UCSD-AML1 (cell line): Measurements from ENCODE around the gene IGDCC3.
A peak's percentile ranks its signal among the peaks of the same experiment; 100 is the strongest.

Source experiments
- DNase-seq: peaks from one replicate; lab custom pipeline; 2025; ENCODE audit not compliant: unreplicated experiment; lab: John Stamatoyannopoulos, UW

Gene IGDCC3

DNA sequence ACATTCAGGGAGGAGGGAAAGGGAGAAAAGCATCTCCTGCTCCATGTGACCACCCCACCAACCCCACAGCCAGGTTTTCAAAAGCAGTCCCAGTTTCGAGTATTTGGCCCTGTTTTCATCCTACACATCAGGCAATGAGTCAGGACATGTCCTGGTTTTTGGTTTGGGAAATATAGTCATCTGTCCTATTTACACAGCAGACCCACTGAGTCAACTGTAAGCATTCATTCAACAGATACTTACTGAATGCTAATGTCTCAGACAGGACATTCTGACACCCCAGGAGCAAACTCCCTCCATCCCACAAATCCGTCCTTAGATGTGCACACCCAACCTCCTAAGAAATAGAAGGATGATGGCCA lies 32.9 kb downstream of the IGDCC3 start:
- DNase-seq, result no peak

DNA sequence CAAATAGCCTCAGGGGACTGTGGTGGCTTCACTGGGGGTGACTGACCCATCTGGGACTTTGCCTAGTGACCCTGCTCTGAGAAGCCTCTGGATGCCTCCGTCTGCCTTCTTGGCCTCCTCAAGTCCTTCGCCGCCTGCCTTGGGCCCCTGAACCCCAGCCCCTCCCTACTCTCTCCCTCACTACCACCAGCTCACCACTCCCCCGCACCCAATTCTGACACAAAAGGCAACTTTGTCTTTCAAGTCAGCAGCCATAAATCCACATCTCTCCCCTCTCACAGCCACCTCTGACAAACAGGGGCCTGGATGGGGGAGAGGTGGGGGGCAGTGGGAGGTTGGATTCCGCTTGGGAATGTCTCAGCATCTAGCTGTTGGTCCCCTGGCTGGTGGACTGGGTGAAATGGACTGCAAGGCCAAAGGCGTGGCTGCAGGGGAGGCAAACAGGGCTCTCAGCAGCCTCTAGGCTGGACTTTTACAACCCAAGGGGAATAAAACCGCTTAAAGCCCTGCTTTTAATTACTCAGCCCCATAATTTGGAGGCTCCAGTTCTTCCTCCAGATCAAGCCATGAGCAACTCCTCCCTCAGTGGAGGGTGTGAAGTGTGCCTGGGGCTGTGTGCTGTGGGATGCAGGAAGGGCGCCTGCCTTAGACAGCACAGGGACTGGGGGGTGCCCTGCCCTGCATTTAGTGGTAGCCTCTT lies 33.4 kb downstream of the IGDCC3 start:
- DNase-seq, result no peak

DNA sequence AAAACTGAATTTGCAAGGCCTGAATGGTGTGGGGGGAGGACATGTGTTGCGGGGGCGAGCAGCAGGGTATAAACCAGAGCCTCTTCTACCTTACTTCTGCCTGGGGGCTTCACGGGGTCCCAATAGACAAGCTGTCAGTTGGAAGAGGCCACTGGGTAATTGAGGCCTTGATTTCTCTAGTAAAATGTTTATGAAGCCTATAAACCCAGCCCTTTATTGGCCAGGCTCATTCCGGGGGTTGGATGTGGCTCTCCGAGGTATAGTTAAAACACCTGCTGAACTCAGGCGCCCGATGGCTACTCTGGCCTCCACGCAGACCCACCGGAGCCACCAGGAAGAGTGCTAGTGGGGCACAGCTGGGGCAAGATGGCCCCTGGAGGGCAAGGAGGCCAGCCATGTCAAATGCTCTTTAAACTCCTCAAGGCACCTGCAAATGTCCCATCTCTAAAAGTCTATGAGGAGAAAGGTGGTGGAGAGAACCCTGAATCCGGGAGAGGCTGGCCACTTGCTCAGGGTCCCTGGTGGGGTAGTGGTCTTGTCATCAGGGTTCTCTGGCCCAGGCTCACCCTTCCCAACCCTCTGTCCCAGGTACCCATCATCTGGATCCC lies 34.3 kb downstream of the IGDCC3 start:
- no peak for DNase-seq

DNA sequence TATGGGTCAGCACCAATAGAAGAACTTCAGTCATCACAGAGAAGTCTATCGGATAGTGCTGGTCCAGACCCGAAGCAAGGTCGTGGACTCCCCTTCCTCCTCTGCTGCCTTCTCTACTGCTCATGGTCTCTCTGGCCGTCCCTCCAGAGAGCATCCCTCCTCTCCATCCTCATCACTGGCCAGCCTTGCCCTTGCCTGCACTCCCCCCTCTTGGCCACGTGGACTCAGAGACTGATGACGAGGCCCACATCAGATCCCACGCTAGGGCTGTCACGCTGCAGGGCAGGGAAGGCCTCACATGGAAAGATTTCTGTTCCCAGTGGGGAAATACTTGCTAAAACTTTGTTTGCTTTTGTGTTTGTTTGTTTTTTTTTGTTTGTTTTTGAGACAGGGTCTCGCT lies 35.3 kb downstream of the IGDCC3 start:
- DNase-seq, result no peak

DNA sequence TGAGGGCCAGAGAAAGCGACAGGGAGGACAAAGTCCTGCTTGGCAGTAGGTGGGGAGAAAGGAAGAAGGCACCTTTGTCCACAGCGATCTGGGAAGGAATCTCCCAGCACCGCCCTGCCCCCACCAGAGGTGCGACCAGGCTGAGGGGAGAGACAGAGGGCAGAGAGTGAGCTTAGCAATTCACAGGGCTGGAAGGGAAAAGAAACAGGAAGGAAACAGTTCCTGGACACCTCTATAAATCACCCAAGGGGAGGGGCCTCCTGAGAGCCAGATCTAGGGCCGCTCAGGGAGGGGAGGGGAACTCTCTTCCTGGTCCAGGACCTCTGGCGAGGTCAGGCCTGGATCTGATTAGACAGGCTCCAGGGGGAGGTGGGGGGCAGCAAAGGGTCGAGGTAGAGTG lies 37.9 kb downstream of the IGDCC3 start:
- peak; percentile 32 for DNase-seq

DNA sequence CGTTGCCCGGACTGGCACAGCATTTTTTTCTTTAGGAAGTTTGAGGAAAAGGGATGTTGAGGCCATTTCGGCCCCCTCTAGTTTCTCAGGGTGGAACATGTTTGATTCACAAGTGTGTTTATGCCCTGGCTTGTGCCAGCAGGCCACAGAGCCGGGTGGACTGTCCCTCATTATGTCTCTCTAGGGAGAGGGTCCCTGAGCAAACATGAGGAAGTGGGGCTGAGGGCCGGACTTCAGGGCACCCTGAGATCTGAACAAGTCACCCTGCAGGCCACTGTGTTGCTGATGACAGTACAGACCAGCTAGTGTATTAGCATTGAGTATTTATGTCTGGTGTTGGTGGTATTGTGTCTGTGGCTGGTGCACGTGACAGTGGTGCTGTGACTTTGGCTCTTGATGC lies 38.4 kb downstream of the IGDCC3 start:
- DNase-seq, result no peak

DNA sequence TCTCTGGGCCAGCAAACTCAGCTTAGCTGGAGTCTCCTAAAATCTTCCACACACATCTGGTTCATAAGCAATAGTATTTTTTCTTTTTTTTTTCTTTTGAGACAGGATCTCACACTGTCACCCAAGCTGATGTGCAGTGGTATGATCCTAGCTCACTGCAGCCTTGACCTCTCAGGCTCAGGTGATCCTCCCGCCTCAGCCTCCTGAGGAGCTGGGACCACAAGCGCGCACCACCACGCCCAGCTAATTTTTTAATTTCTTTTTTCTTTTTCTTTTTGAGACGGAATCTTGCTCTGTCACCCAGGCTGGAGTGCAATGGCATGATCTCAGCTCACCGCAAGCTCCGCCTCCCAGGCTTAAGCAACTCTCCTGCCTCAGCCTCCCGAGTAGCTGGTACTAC lies 39.0 kb downstream of the IGDCC3 start:
- DNase-seq, result no peak

DNA sequence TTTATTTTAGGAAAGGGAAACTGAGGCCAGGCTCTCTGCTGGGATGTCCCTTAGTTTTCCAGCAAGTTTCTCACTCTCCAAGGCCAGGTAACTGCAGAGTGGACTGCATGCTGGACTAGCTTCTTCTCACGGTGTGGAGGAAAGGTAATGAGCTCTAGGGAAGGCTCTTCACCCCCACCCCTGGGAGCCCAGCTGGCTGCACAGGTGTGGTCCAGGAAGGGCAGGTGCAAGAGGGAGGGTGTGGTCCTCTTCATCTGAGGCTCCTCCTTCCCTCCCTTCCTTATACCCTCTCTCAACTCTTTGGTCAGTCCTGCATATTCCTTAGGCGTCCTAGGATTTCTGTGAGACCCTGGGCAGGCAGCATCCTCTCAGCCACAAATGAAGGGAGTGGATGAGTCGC lies 39.4 kb downstream of the IGDCC3 start:
- DNase-seq, result no peak

DNA sequence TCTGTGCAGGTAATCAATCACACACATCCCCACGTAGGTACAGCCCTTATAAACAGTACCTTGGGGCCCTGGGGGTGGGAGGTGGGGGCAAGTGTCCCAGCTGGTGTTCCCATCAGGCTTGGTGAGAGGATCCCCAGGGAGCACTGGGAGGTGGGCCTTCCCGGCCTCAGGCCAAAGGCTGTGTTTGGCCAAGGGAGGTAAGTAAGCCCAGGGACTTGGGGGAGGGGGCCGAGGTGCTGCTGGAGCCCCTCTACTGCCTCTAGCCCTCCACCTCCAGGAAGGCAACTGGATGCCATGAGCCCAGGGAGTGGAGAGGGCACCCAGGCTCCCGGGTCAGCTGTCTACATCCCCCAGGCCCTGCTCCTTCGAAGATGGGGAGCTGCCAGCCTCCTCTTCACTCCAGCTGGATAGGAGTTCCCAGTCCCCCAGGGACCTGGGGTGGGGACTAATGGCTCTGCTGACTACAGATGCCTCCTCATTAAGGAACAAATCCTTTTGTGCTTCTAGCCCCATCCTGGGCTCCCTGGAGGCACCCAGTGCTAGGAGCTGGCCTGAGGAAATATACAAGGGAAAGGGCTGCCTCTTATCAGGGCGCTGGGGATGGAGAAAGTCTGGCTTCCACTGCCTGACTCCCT lies 40.2 kb downstream of the IGDCC3 start:
- no peak for DNase-seq

DNA sequence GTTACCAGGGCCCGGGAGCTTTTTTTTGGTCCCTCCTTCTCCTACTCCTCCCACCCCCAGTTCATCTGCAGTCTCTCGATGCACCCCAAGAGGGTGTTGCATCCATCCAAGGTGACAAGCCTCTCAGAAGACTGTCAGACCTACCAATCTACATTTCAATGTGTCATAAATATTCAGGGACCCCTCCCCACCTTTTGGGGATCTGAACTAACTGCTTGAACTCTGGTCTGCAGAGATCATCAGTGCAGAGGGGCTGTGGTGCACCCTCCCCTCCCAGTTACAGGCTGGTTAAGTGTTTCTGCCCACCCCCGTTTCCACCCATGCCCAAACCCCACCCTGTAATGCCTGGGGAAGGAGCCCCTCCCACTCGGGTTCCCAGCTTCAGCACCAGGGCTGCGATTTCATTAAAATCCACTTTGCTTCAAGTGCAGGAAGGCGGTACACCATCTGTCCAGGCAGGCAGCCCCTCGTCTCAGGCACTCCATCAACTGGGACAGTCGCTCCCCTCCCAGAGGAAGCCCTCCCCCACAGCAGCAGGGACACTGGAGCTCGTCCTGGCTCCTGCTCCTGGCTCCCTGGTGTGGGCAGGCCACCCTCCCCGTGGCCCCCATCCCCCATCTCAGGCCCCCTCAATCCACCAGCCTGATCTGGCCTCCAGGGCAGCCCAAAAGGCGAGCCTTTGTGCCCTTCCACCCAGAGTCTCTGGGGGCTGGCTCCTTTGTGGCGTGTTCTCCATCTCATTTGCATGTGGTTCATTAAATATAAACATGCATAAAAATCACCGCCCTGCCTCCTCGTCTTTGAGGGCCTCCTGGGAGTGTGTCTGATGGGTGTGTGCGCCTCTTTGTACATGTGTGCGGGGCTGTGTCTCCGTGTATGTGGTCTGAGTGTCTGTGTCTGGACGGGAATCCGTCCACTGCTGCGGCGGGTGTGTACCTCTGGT lies 41.0 kb downstream of the IGDCC3 start:
- no peak for DNase-seq

DNA sequence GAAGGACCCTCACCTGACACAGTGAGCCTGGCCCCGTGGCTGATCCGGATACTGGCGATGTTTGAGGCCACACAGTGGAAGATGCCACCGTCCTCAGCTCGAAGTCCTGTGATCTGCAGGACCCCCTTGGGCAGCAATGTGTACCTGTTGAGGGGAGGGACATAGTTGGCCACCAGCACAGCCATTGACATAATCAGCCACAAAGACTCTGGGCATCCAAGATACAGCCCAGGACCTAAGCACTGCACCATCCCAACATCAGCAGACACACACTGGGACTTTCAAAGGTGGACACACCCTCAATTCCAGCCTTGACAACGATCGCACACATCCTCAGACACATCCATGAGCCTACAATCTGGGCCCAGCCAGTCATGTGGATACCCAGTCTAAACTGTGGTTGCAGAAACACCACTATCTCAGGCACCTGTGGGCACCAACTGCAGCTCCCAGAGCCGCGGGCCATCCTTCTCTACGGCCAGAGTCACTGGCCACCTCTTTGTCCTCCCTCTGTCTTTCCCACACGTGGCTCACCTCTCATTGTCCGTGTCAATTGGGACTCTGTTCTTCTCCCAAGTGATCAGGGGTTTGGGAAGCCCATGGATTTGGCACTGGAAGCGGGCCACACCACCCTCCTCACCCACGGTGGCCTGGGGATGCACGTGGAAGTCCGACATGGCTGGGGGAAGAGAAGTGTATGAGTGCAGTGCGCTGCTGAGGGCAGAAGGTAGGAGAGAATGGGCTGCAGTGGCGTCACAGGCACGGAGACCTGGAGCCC lies 42.3 kb downstream of the IGDCC3 start:
- no peak for DNase-seq

DNA sequence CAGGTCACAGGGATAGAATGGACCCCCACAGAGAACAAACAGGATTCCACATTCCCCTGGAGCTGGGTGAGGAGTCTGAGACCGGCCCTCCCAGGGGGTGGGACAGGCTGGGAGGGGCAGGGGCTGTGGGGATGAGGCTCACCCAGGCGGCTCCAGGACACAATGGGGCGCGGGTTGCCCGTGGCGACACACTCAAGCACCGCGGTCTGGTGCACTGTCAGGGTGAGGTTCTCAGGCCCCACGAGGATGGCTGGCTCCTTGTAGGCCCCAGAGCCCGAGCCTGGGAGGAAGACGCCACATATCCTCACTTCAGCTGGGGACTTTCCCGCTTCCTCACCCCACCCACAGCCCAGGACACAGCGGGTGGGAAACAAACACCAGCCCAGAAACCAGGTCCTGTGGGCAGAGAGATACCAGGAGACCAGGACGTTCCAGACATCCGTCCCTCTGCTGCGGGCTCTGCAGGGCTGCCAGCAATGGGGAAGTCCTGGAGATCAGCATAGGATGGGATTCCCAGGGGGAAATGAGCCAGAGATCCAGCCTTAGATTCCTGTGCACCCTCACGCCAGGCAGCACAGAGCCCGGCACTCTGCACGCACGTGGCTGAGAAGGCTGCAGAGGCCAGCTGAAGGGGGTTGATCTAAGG lies 43.1 kb downstream of the IGDCC3 start:
- DNase-seq, result no peak

DNA sequence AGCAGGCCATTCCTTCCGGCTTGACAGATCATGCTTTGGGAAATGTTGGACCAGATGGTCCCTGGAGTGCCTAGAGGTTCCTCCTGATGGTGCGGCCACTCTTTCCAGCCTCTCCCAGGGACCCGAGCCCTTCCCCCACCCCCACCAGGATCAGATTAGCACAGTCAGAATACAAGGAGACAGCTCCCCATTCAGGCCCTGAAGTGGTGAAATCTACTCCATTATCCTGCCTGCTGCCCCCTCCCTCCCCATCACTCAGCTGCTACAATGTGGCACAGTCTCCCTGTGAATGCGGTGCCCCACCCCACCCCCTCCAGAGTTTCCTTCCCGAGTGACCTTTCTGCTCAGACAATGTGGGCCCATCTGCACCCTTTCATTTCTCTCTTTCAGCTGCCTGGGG lies 43.9 kb downstream of the IGDCC3 start:
- DNase-seq, result no peak

DNA sequence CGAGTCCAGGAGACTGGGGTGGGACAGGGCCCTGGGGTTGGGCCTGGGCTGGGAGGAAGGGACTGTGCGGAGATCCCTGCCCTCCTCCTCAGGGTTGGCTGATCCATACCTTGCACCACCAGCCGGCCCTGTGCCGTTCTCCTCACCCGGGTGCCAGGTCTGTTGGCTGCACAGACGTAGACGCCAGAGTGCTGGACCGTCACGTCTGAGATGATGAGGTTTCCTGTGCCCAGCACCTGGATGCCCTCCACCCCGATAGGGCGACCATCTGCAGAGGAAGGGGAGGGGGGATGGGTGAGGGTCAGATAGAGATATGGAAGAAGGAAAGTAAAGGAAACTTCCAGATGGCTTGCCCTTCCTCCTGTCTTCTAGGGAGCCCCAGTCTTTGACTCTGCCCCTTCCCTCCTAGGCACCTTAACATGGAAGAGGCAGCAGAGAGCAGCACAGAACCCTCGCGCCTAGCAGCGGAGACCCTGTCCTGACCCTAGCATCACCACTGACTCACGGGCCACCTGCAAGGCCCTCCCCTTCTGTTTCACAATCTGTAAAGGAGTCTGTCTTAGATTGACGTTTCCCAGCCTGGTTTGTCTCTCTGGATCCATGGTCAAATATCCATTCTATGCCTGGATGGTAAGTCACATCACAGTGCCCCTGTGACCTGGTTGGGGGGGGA lies 44.5 kb downstream of the IGDCC3 start:
- no peak for DNase-seq

DNA sequence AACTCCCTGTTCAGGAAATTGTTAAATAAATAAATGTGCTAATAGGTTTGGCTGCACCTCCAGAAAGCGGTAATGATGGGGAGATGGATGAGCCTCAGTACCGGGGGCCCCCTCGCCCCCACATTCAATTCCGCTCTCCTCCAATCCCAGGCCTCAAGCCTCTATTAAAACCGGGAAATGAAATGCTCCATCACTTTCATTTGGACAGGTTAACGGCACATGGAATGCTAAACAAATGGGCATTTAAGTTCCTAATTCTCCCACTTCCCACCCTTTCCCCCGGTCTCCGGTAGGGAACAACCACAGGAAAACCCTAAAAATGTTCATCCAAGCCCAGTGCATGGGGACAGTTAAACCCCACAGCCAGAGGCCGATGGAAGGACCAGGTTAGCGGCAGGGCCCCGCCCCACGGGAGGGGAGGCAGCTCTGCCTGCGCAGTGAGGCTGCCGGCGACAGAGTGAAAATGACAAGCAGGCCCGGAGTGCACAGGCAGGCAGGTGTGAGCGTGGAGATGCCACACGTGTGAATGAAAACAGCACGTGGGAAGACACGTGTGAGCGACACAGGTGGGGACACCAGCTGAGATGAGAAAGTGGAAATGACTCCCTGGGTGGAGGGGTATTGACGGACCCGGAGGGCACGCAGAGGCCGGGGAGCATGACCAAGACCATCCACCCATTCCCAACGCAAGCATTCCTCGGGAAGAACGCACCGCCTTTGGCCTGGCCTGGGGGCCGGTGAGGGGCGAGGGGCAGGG lies 45.2 kb downstream of the IGDCC3 start:
- DNase-seq, result no peak

DNA sequence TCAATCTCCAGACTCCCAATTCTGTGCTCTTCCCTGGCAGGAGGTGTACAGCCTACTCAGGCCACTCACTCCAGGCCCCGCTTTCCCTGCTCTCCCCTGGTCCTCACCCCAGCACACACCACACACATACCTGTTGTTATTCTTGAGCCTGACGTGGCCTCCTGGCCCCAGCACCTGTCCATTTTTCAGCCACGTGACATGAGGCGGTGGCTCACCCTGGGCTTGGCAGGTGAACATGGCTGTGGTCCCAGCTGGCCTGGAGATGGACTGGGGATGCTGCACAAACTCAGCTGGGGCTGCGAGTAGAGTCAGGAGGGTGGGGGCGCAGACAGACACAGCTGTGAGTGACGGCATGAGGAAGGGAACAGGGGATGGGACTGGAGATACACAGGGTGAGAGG lies 46.0 kb downstream of the IGDCC3 start:
- no peak for DNase-seq

DNA sequence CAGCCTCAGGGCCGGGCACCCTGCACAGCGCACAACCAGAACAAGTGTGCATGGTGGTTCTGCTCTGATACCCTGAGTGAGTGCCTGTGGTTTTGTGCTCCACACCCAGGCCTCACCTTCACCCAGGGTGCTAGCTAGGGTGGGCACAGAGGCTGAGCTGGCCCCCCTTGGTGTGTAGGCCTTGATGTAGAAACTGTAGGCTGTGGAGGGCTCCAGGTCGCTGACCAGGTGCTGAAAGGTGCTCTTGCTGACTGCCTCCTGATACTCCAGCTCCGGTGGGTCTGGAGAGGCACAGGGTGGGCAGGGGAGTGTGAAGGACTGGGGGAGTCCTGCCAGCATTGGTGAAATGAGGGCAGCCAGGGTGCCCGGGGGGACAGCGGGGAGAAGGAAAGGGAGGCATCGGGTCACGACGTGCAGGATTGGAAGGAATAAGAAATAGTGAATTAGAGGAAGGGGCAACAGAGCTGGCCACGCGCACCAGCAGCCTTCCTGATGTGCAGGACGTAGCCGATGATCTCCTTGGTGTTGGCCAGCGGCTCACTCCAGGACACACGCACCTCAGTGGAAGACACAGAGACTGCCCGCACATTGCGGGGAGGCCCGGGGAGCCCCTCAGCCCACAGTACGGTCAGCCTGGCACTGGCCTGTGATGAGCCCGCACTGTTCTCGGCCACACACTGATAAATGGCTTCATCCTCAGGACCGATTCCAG lies 46.7 kb downstream of the IGDCC3 start:
- no peak for DNase-seq

DNA sequence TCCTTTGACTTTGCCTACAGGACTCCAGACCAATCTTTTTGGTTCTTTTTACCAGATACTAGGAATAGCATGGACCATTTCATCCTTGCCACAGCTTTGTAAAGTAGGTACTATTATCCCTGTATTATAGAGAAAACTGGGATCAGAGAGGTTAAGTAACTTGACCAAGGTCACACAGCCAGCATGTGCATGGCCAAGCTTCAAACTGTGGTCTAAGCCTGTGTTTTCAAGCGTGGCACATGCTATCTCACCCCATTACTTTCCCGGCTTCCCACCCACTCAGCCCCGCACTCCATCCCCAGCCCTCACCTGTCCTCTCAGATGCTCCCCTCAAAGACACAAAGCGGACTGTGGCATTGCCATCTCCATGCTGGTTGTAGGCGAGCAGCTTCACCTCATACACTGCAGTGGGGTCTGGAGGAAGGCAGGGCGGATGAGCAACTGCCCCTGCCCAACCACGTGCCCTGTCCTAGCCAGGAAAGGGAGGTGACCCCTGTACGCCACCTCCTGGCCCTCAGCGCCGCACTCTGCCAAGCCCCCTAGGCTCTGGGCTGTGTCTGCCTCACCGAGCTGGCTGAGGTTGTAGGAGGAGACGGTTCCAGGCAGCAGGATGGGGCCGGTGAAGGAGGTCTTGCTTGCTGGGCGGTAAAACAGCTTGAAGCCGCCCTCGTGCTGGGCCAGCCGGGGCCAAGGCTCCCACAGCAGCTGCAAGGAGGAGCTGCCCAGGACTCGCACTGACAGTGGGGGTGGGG lies 47.6 kb downstream of the IGDCC3 start:
- no peak for DNase-seq
